Measurements from ENCODE around the gene BPGM. TPM values are rescaled to one million over a fixed set of nuclear protein-coding genes. Genes with fewer than 3 reads are reported as not detected.

Gene BPGM
- total and polyA plus RNA-seq, 9 of the 15 experiments (the other 6 are each of a cell fraction or from before 2014, with no cell fraction given), result 14.1 to 46.1 (median 21.2) TPM

DNA sequence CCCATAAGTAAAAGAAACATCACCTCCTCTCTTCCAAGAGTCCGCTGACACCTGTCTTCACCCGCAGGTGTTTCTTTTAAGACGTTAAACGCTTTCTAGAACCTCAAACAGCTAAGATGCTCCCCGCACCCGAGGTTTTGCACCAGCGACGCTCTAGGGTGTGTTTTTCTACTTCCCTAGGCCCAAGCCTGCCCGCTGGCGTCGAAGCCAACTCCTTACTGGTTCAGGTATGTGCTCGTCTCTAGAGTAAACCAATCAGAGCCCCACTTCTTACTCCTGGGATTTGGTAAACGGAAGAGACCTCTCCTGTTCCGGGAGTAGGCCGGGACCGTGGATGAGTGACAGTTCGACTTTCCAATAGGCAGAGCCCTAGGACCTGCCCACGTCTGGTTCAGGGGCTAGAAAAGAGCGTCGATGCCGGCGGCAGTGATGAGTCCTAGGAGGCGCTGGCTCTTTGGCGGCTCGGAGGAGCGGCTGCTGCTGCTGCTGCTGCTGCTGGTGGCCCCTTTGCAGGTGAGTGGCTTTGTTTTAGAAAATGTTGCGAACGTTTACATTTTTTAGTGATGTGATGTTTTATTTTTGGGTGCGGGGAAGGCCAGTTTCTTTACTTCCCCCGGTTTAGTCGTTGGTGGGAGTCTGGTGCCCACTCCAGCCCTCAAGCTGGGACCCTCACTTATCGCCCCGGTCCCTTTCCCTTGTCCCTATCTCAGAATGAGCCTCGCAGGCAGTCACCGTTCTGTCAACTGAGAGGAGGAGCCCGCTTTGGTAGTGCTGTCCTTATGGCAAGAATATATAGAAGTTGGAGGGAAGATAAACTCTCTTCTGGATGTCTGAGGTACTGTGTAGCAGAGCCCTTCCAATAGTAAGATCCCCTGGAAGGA is at the start of gene BPGM (continued):
- TF ChIP-seq KAT2B (IDR thresholded peaks at IDR 0.05; ENCODE audit: low read depth, low read length) (peak; percentile 75), ZNF184 (CRISPR knock-in tag; IDR thresholded peaks at IDR 0.05) (no peak), ZNF79 (CRISPR knock-in tag; IDR thresholded peaks at IDR 0.05; ENCODE audit: low read depth) (no peak), FOS (IDR thresholded peaks at IDR 0.05; ENCODE audit: extremely low read depth, insufficient read length) (peak; percentile 96), XRCC3 (IDR thresholded peaks at IDR 0.05) (no peak), MXI1 (IDR thresholded peaks at IDR 0.05; ENCODE audit: low read depth, low read length) (peak; percentile 51; the same call in 1 of the 2 replicates), POLR2G (IDR thresholded peaks at IDR 0.05; ENCODE audit: low read depth, low read length) (peak; percentile 98), TCF7L2 (IDR thresholded peaks at IDR 0.05; ENCODE audit: low read depth, low read length) (no peak), NCOR1 (IDR thresholded peaks at IDR 0.05) (no peak), BDP1 (IDR thresholded peaks at IDR 0.05; ENCODE audit: insufficient read depth, insufficient read length) (no peak)
- TF ChIP-seq, protein P1, sequence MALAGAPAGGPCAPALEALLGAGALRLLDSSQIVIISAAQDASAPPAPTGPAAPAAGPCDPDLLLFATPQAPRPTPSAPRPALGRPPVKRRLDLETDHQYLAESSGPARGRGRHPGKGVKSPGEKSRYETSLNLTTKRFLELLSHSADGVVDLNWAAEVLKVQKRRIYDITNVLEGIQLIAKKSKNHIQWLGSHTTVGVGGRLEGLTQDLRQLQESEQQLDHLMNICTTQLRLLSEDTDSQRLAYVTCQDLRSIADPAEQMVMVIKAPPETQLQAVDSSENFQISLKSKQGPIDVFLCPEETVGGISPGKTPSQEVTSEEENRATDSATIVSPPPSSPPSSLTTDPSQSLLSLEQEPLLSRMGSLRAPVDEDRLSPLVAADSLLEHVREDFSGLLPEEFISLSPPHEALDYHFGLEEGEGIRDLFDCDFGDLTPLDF (CRISPR knock-in tag; IDR thresholded peaks at IDR 0.05), result no peak
- TF ChIP-seq, protein P2, sequence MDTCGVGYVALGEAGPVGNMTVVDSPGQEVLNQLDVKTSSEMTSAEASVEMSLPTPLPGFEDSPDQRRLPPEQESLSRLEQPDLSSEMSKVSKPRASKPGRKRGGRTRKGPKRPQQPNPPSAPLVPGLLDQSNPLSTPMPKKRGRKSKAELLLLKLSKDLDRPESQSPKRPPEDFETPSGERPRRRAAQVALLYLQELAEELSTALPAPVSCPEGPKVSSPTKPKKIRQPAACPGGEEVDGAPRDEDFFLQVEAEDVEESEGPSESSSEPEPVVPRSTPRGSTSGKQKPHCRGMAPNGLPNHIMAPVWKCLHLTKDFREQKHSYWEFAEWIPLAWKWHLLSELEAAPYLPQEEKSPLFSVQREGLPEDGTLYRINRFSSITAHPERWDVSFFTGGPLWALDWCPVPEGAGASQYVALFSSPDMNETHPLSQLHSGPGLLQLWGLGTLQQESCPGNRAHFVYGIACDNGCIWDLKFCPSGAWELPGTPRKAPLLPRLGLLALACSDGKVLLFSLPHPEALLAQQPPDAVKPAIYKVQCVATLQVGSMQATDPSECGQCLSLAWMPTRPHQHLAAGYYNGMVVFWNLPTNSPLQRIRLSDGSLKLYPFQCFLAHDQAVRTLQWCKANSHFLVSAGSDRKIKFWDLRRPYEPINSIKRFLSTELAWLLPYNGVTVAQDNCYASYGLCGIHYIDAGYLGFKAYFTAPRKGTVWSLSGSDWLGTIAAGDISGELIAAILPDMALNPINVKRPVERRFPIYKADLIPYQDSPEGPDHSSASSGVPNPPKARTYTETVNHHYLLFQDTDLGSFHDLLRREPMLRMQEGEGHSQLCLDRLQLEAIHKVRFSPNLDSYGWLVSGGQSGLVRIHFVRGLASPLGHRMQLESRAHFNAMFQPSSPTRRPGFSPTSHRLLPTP (IDR thresholded peaks at IDR 0.05; ENCODE audit: borderline replicate concordance, extremely low read depth, insufficient read length), result no peak
- TF ChIP-seq, protein P3, sequence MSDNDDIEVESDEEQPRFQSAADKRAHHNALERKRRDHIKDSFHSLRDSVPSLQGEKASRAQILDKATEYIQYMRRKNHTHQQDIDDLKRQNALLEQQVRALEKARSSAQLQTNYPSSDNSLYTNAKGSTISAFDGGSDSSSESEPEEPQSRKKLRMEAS (CRISPR knock-in tag; IDR thresholded peaks at IDR 0.05), result no peak
- TF ChIP-seq, protein P4, sequence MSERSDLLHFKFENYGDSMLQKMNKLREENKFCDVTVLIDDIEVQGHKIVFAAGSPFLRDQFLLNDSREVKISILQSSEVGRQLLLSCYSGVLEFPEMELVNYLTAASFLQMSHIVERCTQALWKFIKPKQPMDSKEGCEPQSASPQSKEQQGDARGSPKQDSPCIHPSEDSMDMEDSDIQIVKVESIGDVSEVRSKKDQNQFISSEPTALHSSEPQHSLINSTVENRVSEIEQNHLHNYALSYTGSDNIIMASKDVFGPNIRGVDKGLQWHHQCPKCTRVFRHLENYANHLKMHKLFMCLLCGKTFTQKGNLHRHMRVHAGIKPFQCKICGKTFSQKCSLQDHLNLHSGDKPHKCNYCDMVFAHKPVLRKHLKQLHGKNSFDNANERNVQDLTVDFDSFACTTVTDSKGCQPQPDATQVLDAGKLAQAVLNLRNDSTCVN (CRISPR knock-in tag; IDR thresholded peaks at IDR 0.05), result no peak
- TF ChIP-seq, protein P5, sequence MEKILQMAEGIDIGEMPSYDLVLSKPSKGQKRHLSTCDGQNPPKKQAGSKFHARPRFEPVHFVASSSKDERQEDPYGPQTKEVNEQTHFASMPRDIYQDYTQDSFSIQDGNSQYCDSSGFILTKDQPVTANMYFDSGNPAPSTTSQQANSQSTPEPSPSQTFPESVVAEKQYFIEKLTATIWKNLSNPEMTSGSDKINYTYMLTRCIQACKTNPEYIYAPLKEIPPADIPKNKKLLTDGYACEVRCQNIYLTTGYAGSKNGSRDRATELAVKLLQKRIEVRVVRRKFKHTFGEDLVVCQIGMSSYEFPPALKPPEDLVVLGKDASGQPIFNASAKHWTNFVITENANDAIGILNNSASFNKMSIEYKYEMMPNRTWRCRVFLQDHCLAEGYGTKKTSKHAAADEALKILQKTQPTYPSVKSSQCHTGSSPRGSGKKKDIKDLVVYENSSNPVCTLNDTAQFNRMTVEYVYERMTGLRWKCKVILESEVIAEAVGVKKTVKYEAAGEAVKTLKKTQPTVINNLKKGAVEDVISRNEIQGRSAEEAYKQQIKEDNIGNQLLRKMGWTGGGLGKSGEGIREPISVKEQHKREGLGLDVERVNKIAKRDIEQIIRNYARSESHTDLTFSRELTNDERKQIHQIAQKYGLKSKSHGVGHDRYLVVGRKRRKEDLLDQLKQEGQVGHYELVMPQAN (IDR thresholded peaks at IDR 0.05; ENCODE audit: borderline replicate concordance), result peak; percentile 72; the same call in 1 of the 2 replicates
- TF ChIP-seq, protein P6, sequence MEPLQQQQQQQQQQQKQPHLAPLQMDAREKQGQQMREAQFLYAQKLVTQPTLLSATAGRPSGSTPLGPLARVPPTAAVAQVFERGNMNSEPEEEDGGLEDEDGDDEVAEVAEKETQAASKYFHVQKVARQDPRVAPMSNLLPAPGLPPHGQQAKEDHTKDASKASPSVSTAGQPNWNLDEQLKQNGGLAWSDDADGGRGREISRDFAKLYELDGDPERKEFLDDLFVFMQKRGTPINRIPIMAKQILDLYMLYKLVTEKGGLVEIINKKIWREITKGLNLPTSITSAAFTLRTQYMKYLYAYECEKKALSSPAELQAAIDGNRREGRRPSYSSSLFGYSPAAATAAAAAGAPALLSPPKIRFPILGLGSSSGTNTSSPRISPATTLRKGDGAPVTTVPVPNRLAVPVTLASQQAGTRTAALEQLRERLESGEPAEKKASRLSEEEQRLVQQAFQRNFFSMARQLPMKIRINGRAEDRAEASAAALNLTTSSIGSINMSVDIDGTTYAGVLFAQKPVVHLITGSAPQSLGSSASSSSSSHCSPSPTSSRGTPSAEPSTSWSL (CRISPR knock-in tag; IDR thresholded peaks at IDR 0.05; ENCODE audit: borderline replicate concordance), result no peak

Data from K562 (cell line).